SK-N-SH (cell line): ENCODE results near the gene ELMO1. TPM values are rescaled to one million over a fixed set of nuclear protein-coding genes. Genes with fewer than 3 reads are reported as not detected.

Experiments
- CTCF ChIA-PET: fragments of 300-600, 350-600 bp; formaldehyde crosslinking; extraction: SDS; loops from one replicate; lab custom pipeline; 2021; lab: Yijun Ruan, JAX
- POLR2A ChIA-PET: fragments of 350-600 bp; sonication (Branson Sonifier 250); formaldehyde crosslinking; extraction: SDS; loops from one replicate; lab custom pipeline; 2020; ENCODE audit warnings: antibody characterized with exemption, inconsistent platforms; lab: Yijun Ruan, JAX
- DNase-seq: peaks from one replicate; pipeline ENCODE4 v3.0.0; 2012
- H2AFZ ChIP-seq: fragments of 200-600 bp; sonication (generic); 2 replicates; pipeline ENCODE4 v1.8.1; 2016; ENCODE audit warnings: antibody characterized with exemption, mild to moderate bottlenecking, low read depth
- H3F3A ChIP-seq: fragments of 200-600 bp; sonication (generic); replicated peaks from 2 replicates; pipeline ENCODE3; 2016; ENCODE audit warnings: antibody characterized with exemption, mild to moderate bottlenecking; ENCODE audit not compliant: insufficient read depth
- H3K27ac ChIP-seq, 2 experiments: fragments of 200-500 bp in 1 of 2; fragments of 200-600 bp in 1 of 2; sonication (Bioruptor generic) in 1 of 2; sonication (generic), shearing (Covaris generic) in 1 of 2; 2 replicates each; pipeline versions ENCODE4 v1.5.1 to v1.6.1; 2014 to 2016; ENCODE audit warnings: low read depth in 2 of 2, inconsistent platforms in 1 of 2, low read length in 1 of 2, mild to moderate bottlenecking in 1 of 2, mixed read lengths in 1 of 2
- H3K27me3 ChIP-seq: fragments of 200-600 bp; sonication (generic), shearing (Covaris generic); 2 replicates; pipeline ENCODE4 v1.6.1; 2016; ENCODE audit warnings: mixed run types; ENCODE audit not compliant: insufficient read depth
- H3K36me3 ChIP-seq, 2 experiments: fragments of 200-500 bp in 1 of 2; fragments of 200-600 bp in 1 of 2; sonication (Bioruptor generic) in 1 of 2; sonication (generic) in 1 of 2; replicated peaks in 1 of 2; 2 replicates each; pipeline versions ENCODE3 to v1.5.1; 2014 to 2016; ENCODE audit warnings: low read length in 1 of 2, mild to moderate bottlenecking in 1 of 2; ENCODE audit not compliant: insufficient read depth in 2 of 2, control insufficient read depth in 1 of 2
- H3K4me1 ChIP-seq, 2 experiments: fragments of 200-500 bp in 1 of 2; fragments of 200-600 bp in 1 of 2; sonication (Bioruptor generic) in 1 of 2; sonication (generic), shearing (Covaris generic) in 1 of 2; 2 replicates each; pipeline versions ENCODE4 v1.5.1 to v1.6.1; 2014 to 2016; ENCODE audit warnings: low read depth in 1 of 2, low read length in 1 of 2, mixed run types in 1 of 2; ENCODE audit not compliant: insufficient read depth in 2 of 2, control insufficient read depth in 1 of 2
- H3K4me2 ChIP-seq: fragments of 200-600 bp; sonication (generic), shearing (Covaris generic); 2 replicates; pipeline ENCODE4 v1.6.1; 2017; ENCODE audit warnings: mixed run types
- H3K4me3 ChIP-seq, 2 experiments: fragments of 200-500 bp in 1 of 2; fragments of 200-600 bp in 1 of 2; sonication (Bioruptor generic) in 1 of 2; sonication (generic), shearing (Covaris generic) in 1 of 2; 2 replicates each; pipeline versions ENCODE4 v1.5.1 to v1.8.1; 2014 to 2016; ENCODE audit warnings: low read depth in 2 of 2, inconsistent platforms in 1 of 2, low read length in 1 of 2, mild to moderate bottlenecking in 1 of 2, mixed read lengths in 1 of 2, moderate library complexity in 1 of 2
- H3K79me2 ChIP-seq: fragments of 200-600 bp; sonication (generic); 2 replicates; pipeline ENCODE4 v1.8.1; 2017; ENCODE audit warnings: mild to moderate bottlenecking; ENCODE audit not compliant: insufficient read depth
- H3K9ac ChIP-seq: fragments of 200-600 bp; sonication (generic); 2 replicates; pipeline ENCODE4 v1.6.1; 2017; ENCODE audit warnings: mixed run types
- H3K9me2 ChIP-seq: fragments of 200-600 bp; sonication (generic); 2 replicates; pipeline ENCODE4 v1.6.1; 2017; ENCODE audit warnings: mixed run types
- H3K9me3 ChIP-seq: fragments of 200-600 bp; sonication (generic); 2 replicates; pipeline ENCODE4 v1.6.1; 2017; ENCODE audit warnings: mixed run types, mild to moderate bottlenecking, moderate library complexity
- H4K20me1 ChIP-seq: fragments of 200-600 bp; sonication (generic); 2 replicates; pipeline ENCODE4 v1.6.1; 2017; ENCODE audit warnings: mild to moderate bottlenecking, mixed run types; ENCODE audit not compliant: insufficient read depth
- CHD2 ChIP-seq: fragments of 150-350 bp; IDR thresholded peaks from 2 replicates; pipeline ENCODE4 v1.6.1; 2018; ENCODE audit warnings: low read length; ENCODE audit not compliant: partially characterized antibody
- ELF1 ChIP-seq: IDR thresholded peaks from 2 replicates; pipeline ENCODE4 v1.4.0; 2012
- EZH2phosphoT487 ChIP-seq: fragments of 200-600 bp; sonication (generic); IDR thresholded peaks from 2 replicates; pipeline ENCODE4 v1.6.1; 2017; ENCODE audit warnings: low read depth, mixed run types, mild to moderate bottlenecking, antibody characterized with exemption, moderate library complexity, borderline replicate concordance
- FOXJ3 ChIP-seq: sonication (generic); formaldehyde crosslinking; IDR thresholded peaks from 2 replicates; pipeline ENCODE4 v1.5.1; 2020; ENCODE audit warnings: mild to moderate bottlenecking, missing genetic modification reagents
- GATA2 ChIP-seq: sonication (generic); formaldehyde crosslinking; IDR thresholded peaks from 2 replicates; pipeline ENCODE4 v1.5.0; 2020; ENCODE audit warnings: mild to moderate bottlenecking, missing genetic modification reagents
- MAX ChIP-seq: IDR thresholded peaks from 2 replicates; pipeline ENCODE4 v1.4.0; 2012; ENCODE audit warnings: low read depth
- MXI1 ChIP-seq: IDR thresholded peaks from 2 replicates; pipeline ENCODE4 v1.6.1; 2012; ENCODE audit warnings: mild to moderate bottlenecking, low read depth, low read length, improper control_type of control experiment
- NRF1 ChIP-seq: IDR thresholded peaks from 2 replicates; pipeline ENCODE4 v1.6.1; 2012; ENCODE audit warnings: low read depth, mild to moderate bottlenecking, low read length
- PBX3 ChIP-seq: IDR thresholded peaks from 2 replicates; pipeline ENCODE4; 2012
- RAD21 ChIP-seq: IDR thresholded peaks from 2 replicates; pipeline ENCODE4 v1.6.1; 2012; ENCODE audit warnings: mild to moderate bottlenecking, low read length
- RFX5 ChIP-seq: IDR thresholded peaks from 2 replicates; pipeline ENCODE4 v1.6.1; 2012; ENCODE audit warnings: mild to moderate bottlenecking, improper control_type of control experiment, low read length
- SIN3A ChIP-seq: IDR thresholded peaks from 2 replicates; pipeline ENCODE4 v1.6.1; 2012; ENCODE audit warnings: low read depth, mild to moderate bottlenecking, low read length, moderate library complexity, borderline replicate concordance
- TAF1 ChIP-seq: IDR thresholded peaks from 2 replicates; pipeline ENCODE4 v1.6.1; 2012; ENCODE audit warnings: low read depth, mild to moderate bottlenecking, low read length, moderate library complexity, borderline replicate concordance
- TCF12 ChIP-seq: IDR thresholded peaks from 2 replicates; pipeline ENCODE4 v1.4.0; 2012
- TEAD4 ChIP-seq: IDR thresholded peaks from 2 replicates; pipeline ENCODE4 v1.4.0; 2012; ENCODE audit warnings: mild to moderate bottlenecking, borderline replicate concordance; ENCODE audit not compliant: insufficient read depth
- USF2 ChIP-seq: fragments of 150-350 bp; IDR thresholded peaks from 2 replicates; pipeline ENCODE4 v1.6.1; 2017; ENCODE audit warnings: antibody characterized with exemption, low read length, low read depth, borderline replicate concordance
- YY1 ChIP-seq: IDR thresholded peaks from 2 replicates; pipeline ENCODE4 v1.4.0; 2012; ENCODE audit warnings: low read depth, mild to moderate bottlenecking
- ZBTB33 ChIP-seq: IDR thresholded peaks from 2 replicates; pipeline ENCODE4 v1.4.0; 2012; ENCODE audit warnings: low read depth, borderline replicate concordance
- WGBS: methylation state at CpG from one replicate; pipeline ENCODE4 v1.1.6; 2017; ENCODE audit warnings: low lambda C conversion rate; 5-methylcytosine and 5-hydroxymethylcytosine counted together
- polyA plus RNA-seq, 3 experiments: library from polyadenylated mRNA; depleted of rRNA; stranded (reverse); fragments of >200 nt; gene quantifications; 2 replicates each; pipeline ENCODE4 v1.2.3, GENCODE V29; 2012

The ELMO1 gene
- polyA plus RNA-seq, 1 of the 3 experiments (the other 2 are of a cell fraction) = 0.64 TPM

GRCh38 chr7:37041461-37041860 is 407.2 kb downstream of the ELMO1 start:
- H2AFZ ChIP-seq = no peak overlapping the region
- POLR2A ChIA-PET = no interaction called here
- H3K4me1 ChIP-seq = no peaks in the 10 kb centered on the region; a peak in 1 of 4 replicates
- H3K27me3 ChIP-seq = 0 out of 2 replicates have a peak, but pooled peaks cover 4% of the 10 kb centered on the region
- no peak overlapping the region for H3K27ac ChIP-seq
- H3F3A ChIP-seq = no peaks in the 10 kb centered on the region
- WGBS = 57% methylated on average over 8 of the region's 8 CpGs
- TF ChIP-seq FOXJ3 (CRISPR knock-in tag) (no peak), TEAD4 (no peak), MXI1 (no peak), GATA2 (CRISPR knock-in tag) (no peak), PBX3 (no peak), CHD2 (no peak), ZBTB33 (no peak), ELF1 (no peak), TCF12 (no peak), YY1 (no peak), NRF1 (no peak), MAX (no peak), SIN3A (no peak), TAF1 (no peak), RFX5 (no peak), EZH2phosphoT487 (no peak), USF2 (no peak), RAD21 (no peak)
- H3K79me2 ChIP-seq = no peaks in the 10 kb centered on the region
- no peak overlapping the region for H3K4me3 ChIP-seq
- H3K9me3 ChIP-seq = no peaks in the 10 kb centered on the region
- no peak overlapping the region for H3K4me2 ChIP-seq
- CTCF ChIA-PET = interaction anchor here (1.9 to 2.0 kb wide), 2 partner anchors 14 to 140 kb away, joined by 5 to 9 read pairs; no protein-coding TSS in a partner anchor
- H3K9me2 ChIP-seq = no peaks in the 10 kb centered on the region
- no peaks in the 10 kb centered on the region for H3K36me3 ChIP-seq
- no peak overlapping the region for H3K9ac ChIP-seq
- no peak for DNase-seq
- no peaks in the 10 kb centered on the region for H4K20me1 ChIP-seq
